Cardiac muscle cell (in vitro differentiated cells and primary cell): ENCODE data around the gene STK31. TPM values are rescaled to one million over a fixed set of nuclear protein-coding genes. Genes with fewer than 3 reads are reported as not detected.

ENCODE experiments used
- DNase-seq, 2 donors: peaks; one replicate each; pipeline versions ENCODE4 v3.0.0 to v3.0.0-alpha.2; 2010 to 2017; ENCODE audit warnings: low read depth in 1 of 2, low spot score in 1 of 2
- H3K27ac ChIP-seq: fragments of 200-600 bp; sonication (generic); 2 replicates; pipeline ENCODE4 v1.5.1; 2016
- H3K27me3 ChIP-seq: fragments of 200-600 bp; sonication (generic); 2 replicates; pipeline ENCODE4 v1.6.0; 2016; ENCODE audit warnings: control low read depth
- H3K36me3 ChIP-seq: fragments of 200-600 bp; sonication (generic); 2 replicates; pipeline ENCODE4 v1.5.1; 2016; ENCODE audit warnings: control low read depth
- H3K4me1 ChIP-seq: fragments of 200-600 bp; sonication (generic); 2 replicates; pipeline ENCODE4 v1.8.1; 2017; ENCODE audit warnings: low read depth, mild to moderate bottlenecking, mixed run types
- H3K4me3 ChIP-seq: fragments of 200-600 bp; sonication (generic); 2 replicates; pipeline ENCODE4 v1.5.1; 2016; ENCODE audit warnings: mild to moderate bottlenecking
- H3K9me3 ChIP-seq: fragments of 200-600 bp; sonication (generic); 2 replicates; pipeline ENCODE4 v1.5.1; 2017; ENCODE audit warnings: low read depth, mild to moderate bottlenecking, control low read depth
- CTCF ChIP-seq: IDR thresholded peaks from 2 replicates; pipeline ENCODE4 v1.5.1; 2012; ENCODE audit warnings: low read depth, mild to moderate bottlenecking, low read length
- polyA plus RNA-seq: library from polyadenylated mRNA; unstranded; fragments of >200 nt; fragmentation: Nextera tagmentation; extraction: Ambion mirVana; gene quantifications from 2 replicates; pipeline ENCODE4 v1.2.1, GENCODE V29; 2016
- total RNA-seq: library from RNA; depleted of rRNA; stranded (reverse); fragments of >200 nt; gene quantifications from 2 replicates; pipeline ENCODE4 v1.2.3, GENCODE V29; 2016

STK31 gene
- total and polyA plus RNA-seq, 2 experiments from 2014 or later: 0.06 TPM

GRCh38 chr7:23709081-23709750 is 803 bp upstream of the STK31 start:
- TF ChIP-seq CTCF: no peak
- DNase-seq: no peak
- H3K4me1 ChIP-seq: no peaks in the 10 kb centered on the region
- H3K36me3 ChIP-seq: no peaks in the 10 kb centered on the region
- H3K4me3 ChIP-seq: no peak overlapping the region
- H3K9me3 ChIP-seq: no peaks in the 10 kb centered on the region
- H3K27me3 ChIP-seq: no peaks in the 10 kb centered on the region
- no peak overlapping the region for H3K27ac ChIP-seq

- H3K4me3 ChIP-seq: no peak overlapping the region
- no peaks in the 10 kb centered on the region for H3K27me3 ChIP-seq
- TF ChIP-seq CTCF: peak; percentile 48
- peak; percentile 65 to 77 for DNase-seq
- no peaks in the 10 kb centered on the region for H3K4me1 ChIP-seq
- no peaks in the 10 kb centered on the region for H3K36me3 ChIP-seq
- H3K27ac ChIP-seq: no peak overlapping the region
- H3K9me3 ChIP-seq: no peaks in the 10 kb centered on the region
Measured at GRCh38 chr7:23712368-23713284, 2.6 kb downstream of the STK31 start.

- Histone ChIP-seq H3K27me3 (no peaks in the 10 kb centered on the region), H3K27ac (no peak overlapping the region), H3K4me3 (no peak overlapping the region), H3K4me1 (no peaks in the 10 kb centered on the region), H3K9me3 (no peaks in the 10 kb centered on the region), H3K36me3 (no peaks in the 10 kb centered on the region)
- peak in 1 of 2 donors; percentile 71 for DNase-seq
- TF ChIP-seq CTCF: no peak
Measured at GRCh38 chr7:23713285-23714149, 3.5 kb downstream of the STK31 start.

DNA sequence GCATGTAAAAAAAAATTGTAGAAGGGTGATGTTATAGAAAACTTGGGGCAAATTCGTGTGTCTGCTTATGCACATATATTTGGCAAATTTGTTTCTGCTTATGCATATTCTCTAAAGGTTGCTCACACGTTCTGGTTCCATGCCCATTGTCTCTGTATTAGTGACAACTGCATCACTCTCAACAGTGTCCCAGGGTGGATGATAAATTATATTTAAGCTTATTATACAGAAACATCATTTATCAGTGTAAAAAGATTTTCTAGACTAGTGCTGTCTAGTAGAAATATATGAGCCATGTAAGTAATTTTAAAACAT is 4.1 kb downstream of the STK31 start:
- TF ChIP-seq CTCF: no peak
- Histone ChIP-seq H3K9me3 (no peaks in the 10 kb centered on the region), H3K4me1 (no peaks in the 10 kb centered on the region), H3K27ac (no peak overlapping the region), H3K27me3 (no peaks in the 10 kb centered on the region), H3K36me3 (no peaks in the 10 kb centered on the region), H3K4me3 (no peak overlapping the region)
- DNase-seq: no peak

DNA sequence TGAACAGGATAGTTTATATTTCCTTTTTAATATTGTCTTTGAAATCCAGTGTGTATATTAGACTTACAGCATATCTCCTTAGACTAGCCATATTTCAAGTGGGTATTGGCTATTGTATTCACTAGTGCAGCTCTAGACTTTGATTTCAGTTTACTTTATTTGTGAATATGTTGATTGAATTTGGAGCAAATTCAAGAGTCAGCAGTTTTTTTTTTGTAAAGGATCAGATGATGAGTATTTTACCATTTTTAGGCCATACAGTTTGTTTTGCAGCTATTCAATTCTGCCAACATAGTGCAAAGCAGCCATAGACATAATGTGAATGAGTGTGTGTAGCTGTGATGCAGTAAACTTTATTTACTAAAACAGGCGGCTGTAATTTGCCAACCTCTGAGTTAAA is 4.6 kb downstream of the STK31 start:
- H3K27ac ChIP-seq: no peak overlapping the region
- TF ChIP-seq CTCF: no peak
- H3K36me3 ChIP-seq: no peaks in the 10 kb centered on the region
- no peak overlapping the region for H3K4me3 ChIP-seq
- DNase-seq: no peak
- no peaks in the 10 kb centered on the region for H3K27me3 ChIP-seq
- H3K9me3 ChIP-seq: no peaks in the 10 kb centered on the region
- H3K4me1 ChIP-seq: no peaks in the 10 kb centered on the region
